ENCODE results near the gene MTARC1.
A peak's percentile ranks its signal among the peaks of the same experiment; 100 is the strongest.

Gene MTARC1

DNA sequence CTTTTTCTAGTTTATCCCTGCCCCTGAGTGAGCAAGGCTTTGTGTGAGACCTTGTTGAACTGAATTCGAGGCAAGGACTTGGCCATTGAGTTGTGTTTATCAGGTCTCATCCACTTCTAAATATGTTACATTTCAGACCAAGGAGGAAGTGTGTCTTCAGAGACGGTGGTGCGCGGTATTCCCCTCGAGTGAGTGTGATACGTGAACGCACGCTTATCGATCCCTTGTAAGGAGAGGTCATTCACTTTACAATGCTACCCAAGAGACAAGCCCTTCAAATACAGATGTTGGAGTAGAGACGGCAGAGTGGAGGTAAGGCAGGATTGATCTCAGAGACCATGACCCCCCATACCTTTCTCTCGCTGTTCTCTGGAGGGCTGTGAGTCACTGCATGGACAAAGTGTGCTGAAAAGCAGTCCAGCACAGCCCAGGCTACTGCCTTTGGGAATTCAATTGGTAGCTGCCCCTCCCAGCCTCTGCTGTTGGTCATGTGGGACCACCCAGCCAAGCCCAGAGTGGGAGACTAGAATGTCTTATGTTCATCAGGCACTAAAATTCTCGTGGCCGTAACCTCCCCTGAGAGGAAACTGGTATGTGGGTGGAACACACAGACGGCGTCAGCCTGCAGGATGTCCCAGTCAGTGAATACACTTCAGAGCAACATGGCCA, 16.3 kb upstream of the MTARC1 start:
- H3K4ac ChIP-seq (ENCODE audit: low read depth, low read length): no peak overlapping the region
- H3K4me1 ChIP-seq (ENCODE audit: control insufficient read depth, low read depth, low read length): no peaks in the 10 kb centered on the region
- no peaks in the 10 kb centered on the region for H3K27me3 ChIP-seq (ENCODE audit: insufficient read depth, low read length, poor library complexity)
- no peaks in the 10 kb centered on the region for H3K36me3 ChIP-seq (ENCODE audit: control insufficient read depth, insufficient read depth, low read length)
- H3K27ac ChIP-seq (ENCODE audit: low read depth, low read length): no peak overlapping the region
- no peak overlapping the region for H2BK15ac ChIP-seq (replicated peaks; ENCODE audit: low read depth)
- no peak overlapping the region for H3K56ac ChIP-seq (ENCODE audit: low read length)
- no peak overlapping the region for H3K4me2 ChIP-seq (ENCODE audit: low read length)
- H2BK120ac ChIP-seq (ENCODE audit: low read depth, low read length): no peak overlapping the region
- H4K8ac ChIP-seq (ENCODE audit: low read depth, low read length): no peak overlapping the region
- H3K79me2 ChIP-seq (ENCODE audit: control insufficient read depth, insufficient read depth, low read length): no peaks in the 10 kb centered on the region
- no peak overlapping the region for H4K5ac ChIP-seq (ENCODE audit: low read length)
- DNase-seq: no peak
- H3K79me1 ChIP-seq (ENCODE audit: low read length): no peaks in the 10 kb centered on the region
- no peak overlapping the region for H3K9ac ChIP-seq (ENCODE audit: low read length)
- H3K23ac ChIP-seq (ENCODE audit: low read length): no peak overlapping the region
- H3K18ac ChIP-seq (ENCODE audit: low read length): no peak overlapping the region
- H2BK5ac ChIP-seq (ENCODE audit: low read length): no peak overlapping the region
- H3K4me3 ChIP-seq (ENCODE audit: low read length): no peak overlapping the region
- H2AK5ac ChIP-seq (ENCODE audit: low read length): no peak overlapping the region
- no CpG with 5 or more reads among the region's 15 CpGs for WGBS (ENCODE audit: extremely low coverage, insufficient coverage, low lambda C conversion rate)

DNA sequence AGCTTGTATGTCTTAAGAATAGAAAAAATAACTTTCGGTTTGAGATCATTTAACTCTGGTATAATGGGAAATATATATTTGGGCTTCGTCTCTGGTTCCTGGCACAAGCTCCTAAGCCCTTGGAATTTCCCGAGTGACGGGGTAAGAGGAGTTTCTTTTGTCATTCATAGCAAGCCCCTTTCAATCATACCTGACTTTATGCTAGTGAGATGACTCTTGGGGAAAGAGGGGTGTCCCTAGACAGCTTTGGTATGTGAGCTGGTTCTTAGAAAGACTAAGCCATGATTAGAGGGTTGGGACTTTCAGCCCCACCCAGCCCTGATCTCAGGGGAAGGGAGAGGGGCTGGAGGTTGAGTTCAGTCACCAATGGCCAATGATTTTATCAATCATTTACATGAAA, 13.9 kb upstream of the MTARC1 start:
- H3K79me1 ChIP-seq (ENCODE audit: low read length): no peaks in the 10 kb centered on the region
- H3K36me3 ChIP-seq (ENCODE audit: control insufficient read depth, insufficient read depth, low read length): no peaks in the 10 kb centered on the region
- H4K8ac ChIP-seq (ENCODE audit: low read depth, low read length): no peak overlapping the region
- H3K4me3 ChIP-seq (ENCODE audit: low read length): no peak overlapping the region
- no peak overlapping the region for H3K4ac ChIP-seq (ENCODE audit: low read depth, low read length)
- H2BK120ac ChIP-seq (ENCODE audit: low read depth, low read length): no peak overlapping the region
- no peak overlapping the region for H3K23ac ChIP-seq (ENCODE audit: low read length)
- no peak overlapping the region for H3K9ac ChIP-seq (ENCODE audit: low read length)
- no peaks in the 10 kb centered on the region for H3K4me1 ChIP-seq (ENCODE audit: control insufficient read depth, low read depth, low read length)
- no peak overlapping the region for H3K27ac ChIP-seq (ENCODE audit: low read depth, low read length)
- no peak for DNase-seq
- H3K56ac ChIP-seq (ENCODE audit: low read length): no peak overlapping the region
- no peak overlapping the region for H2BK5ac ChIP-seq (ENCODE audit: low read length)
- no peak overlapping the region for H2AK5ac ChIP-seq (ENCODE audit: low read length)
- no peak overlapping the region for H3K18ac ChIP-seq (ENCODE audit: low read length)
- WGBS (ENCODE audit: extremely low coverage, insufficient coverage, low lambda C conversion rate): no CpG with 5 or more reads among the region's 4 CpGs
- H2BK15ac ChIP-seq (replicated peaks; ENCODE audit: low read depth): no peak overlapping the region
- no peak overlapping the region for H3K4me2 ChIP-seq (ENCODE audit: low read length)
- no peaks in the 10 kb centered on the region for H3K27me3 ChIP-seq (ENCODE audit: insufficient read depth, low read length, poor library complexity)
- no peak overlapping the region for H4K5ac ChIP-seq (ENCODE audit: low read length)
- H3K79me2 ChIP-seq (ENCODE audit: control insufficient read depth, insufficient read depth, low read length): no peaks in the 10 kb centered on the region

DNA sequence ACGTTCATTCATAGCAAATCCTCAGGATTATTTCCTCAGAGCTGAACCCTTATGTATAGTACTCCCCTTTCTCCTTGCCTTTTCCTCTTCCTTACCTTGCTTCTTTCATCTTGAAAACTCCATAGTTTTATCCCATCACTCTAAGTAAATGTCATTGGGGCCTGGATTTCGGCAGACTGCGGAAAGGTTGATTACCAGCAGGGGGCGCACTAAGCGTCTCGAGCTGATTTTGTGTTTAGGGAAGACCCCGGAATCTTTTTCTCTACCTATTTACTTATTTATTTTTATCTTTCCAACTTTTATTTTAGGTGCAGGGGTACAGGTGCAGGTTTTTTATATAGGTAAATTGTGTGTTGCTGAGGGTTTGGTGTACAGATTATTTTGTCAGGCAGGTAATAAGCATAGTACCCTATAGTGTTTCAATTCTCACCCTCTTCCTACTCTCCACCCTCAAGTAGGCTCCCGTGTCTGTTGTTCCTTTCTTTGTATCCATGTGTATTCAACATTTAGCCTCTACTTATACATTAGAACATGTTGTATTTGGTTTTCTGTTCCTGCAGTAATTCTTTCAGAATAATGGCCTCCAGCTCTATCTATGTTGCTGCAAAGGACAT, 11.4 kb upstream of the MTARC1 start:
- Histone ChIP-seq H3K4me2 (ENCODE audit: low read length) (no peak overlapping the region), H3K4me1 (ENCODE audit: control insufficient read depth, low read depth, low read length) (no peaks in the 10 kb centered on the region), H3K56ac (ENCODE audit: low read length) (no peak overlapping the region), H3K9ac (ENCODE audit: low read length) (no peak overlapping the region), H2BK120ac (ENCODE audit: low read depth, low read length) (no peak overlapping the region), H3K27me3 (ENCODE audit: insufficient read depth, low read length, poor library complexity) (no peaks in the 10 kb centered on the region), H3K18ac (ENCODE audit: low read length) (no peak overlapping the region), H3K79me2 (ENCODE audit: control insufficient read depth, insufficient read depth, low read length) (no peaks in the 10 kb centered on the region), H3K27ac (ENCODE audit: low read depth, low read length) (no peak overlapping the region), H3K4me3 (ENCODE audit: low read length) (no peak overlapping the region), H3K4ac (ENCODE audit: low read depth, low read length) (no peak overlapping the region), H2BK15ac (replicated peaks; ENCODE audit: low read depth) (no peak overlapping the region), H2BK5ac (ENCODE audit: low read length) (no peak overlapping the region), H3K79me1 (ENCODE audit: low read length) (no peaks in the 10 kb centered on the region), H3K36me3 (ENCODE audit: control insufficient read depth, insufficient read depth, low read length) (no peaks in the 10 kb centered on the region), H2AK5ac (ENCODE audit: low read length) (no peak overlapping the region), H4K8ac (ENCODE audit: low read depth, low read length) (no peak overlapping the region), H4K5ac (ENCODE audit: low read length) (no peak overlapping the region), H3K23ac (ENCODE audit: low read length) (no peak overlapping the region)
- WGBS (ENCODE audit: extremely low coverage, insufficient coverage, low lambda C conversion rate): no CpG with 5 or more reads among the region's 8 CpGs
- DNase-seq: no peak

DNA sequence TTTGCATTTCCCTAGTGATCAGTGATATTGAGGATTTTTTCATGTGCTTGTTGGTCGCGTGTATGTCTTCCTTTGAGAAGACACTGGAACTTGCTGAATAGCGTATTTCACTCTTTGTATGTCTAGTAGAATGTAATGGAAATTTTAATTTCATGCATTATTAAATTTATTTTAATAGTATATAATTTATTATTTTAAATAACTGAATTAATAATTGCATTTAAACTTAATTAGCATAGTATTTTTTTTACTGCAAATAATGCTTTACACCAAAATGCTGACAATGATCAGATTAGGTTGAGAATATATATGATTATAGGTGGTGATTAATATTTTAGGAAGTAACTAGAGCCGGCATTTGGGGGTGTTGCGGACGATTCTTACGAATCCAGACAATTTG, 10.5 kb upstream of the MTARC1 start:
- Histone ChIP-seq H3K4me2 (ENCODE audit: low read length) (no peak overlapping the region), H3K27me3 (ENCODE audit: insufficient read depth, low read length, poor library complexity) (no peaks in the 10 kb centered on the region), H2BK5ac (ENCODE audit: low read length) (no peak overlapping the region), H2BK15ac (replicated peaks; ENCODE audit: low read depth) (no peak overlapping the region), H3K18ac (ENCODE audit: low read length) (no peak overlapping the region), H3K56ac (ENCODE audit: low read length) (no peak overlapping the region), H3K27ac (ENCODE audit: low read depth, low read length) (no peak overlapping the region), H2AK5ac (ENCODE audit: low read length) (no peak overlapping the region), H4K8ac (ENCODE audit: low read depth, low read length) (no peak overlapping the region), H4K5ac (ENCODE audit: low read length) (no peak overlapping the region), H3K4ac (ENCODE audit: low read depth, low read length) (no peak overlapping the region), H3K23ac (ENCODE audit: low read length) (no peak overlapping the region), H3K4me3 (ENCODE audit: low read length) (no peak overlapping the region), H3K79me2 (ENCODE audit: control insufficient read depth, insufficient read depth, low read length) (no peaks in the 10 kb centered on the region), H3K4me1 (ENCODE audit: control insufficient read depth, low read depth, low read length) (no peaks in the 10 kb centered on the region), H3K36me3 (ENCODE audit: control insufficient read depth, insufficient read depth, low read length) (no peaks in the 10 kb centered on the region), H2BK120ac (ENCODE audit: low read depth, low read length) (no peak overlapping the region), H3K79me1 (ENCODE audit: low read length) (no peaks in the 10 kb centered on the region), H3K9ac (ENCODE audit: low read length) (no peak overlapping the region)
- WGBS (ENCODE audit: extremely low coverage, insufficient coverage, low lambda C conversion rate): no CpG with 5 or more reads among the region's 7 CpGs
- DNase-seq: no peak

DNA sequence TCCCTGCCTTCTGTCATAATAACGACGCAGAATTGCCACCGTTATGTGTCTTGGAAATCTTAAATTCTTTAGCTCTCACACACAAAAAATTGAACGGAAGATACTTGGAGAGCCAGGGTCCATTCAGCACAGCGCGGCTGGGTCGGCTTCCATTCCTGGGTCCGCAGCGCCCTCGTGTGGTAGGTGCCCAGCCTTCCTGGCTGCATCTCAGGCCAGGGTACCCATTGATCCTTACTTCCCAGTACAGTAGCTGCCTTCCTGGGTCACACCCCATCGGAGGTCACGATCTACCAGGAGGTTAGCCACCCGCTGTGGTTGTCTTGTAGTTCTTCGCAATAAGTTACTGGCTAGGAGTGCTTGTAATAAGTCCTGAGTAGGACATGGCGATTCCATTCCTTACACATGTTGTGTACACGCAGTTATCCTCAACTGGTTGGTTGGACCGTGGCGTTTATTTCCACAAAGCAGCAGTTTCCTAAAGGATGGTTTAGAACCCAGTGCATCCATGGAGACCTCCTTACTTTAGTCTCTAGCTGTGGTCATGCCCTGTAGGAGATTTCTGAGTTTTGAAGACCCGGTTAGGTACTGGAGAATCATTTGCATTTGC, 9.9 kb upstream of the MTARC1 start:
- Histone ChIP-seq H3K23ac (ENCODE audit: low read length) (no peak overlapping the region), H2BK120ac (ENCODE audit: low read depth, low read length) (no peak overlapping the region), H3K4ac (ENCODE audit: low read depth, low read length) (no peak overlapping the region), H3K9ac (ENCODE audit: low read length) (no peak overlapping the region), H4K8ac (ENCODE audit: low read depth, low read length) (no peak overlapping the region), H3K27ac (ENCODE audit: low read depth, low read length) (no peak overlapping the region), H3K36me3 (ENCODE audit: control insufficient read depth, insufficient read depth, low read length) (no peaks in the 10 kb centered on the region), H3K56ac (ENCODE audit: low read length) (no peak overlapping the region), H3K4me3 (ENCODE audit: low read length) (no peak overlapping the region), H2BK5ac (ENCODE audit: low read length) (no peak overlapping the region), H4K5ac (ENCODE audit: low read length) (no peak overlapping the region), H3K27me3 (ENCODE audit: insufficient read depth, low read length, poor library complexity) (no peaks in the 10 kb centered on the region), H3K4me2 (ENCODE audit: low read length) (no peak overlapping the region), H2BK15ac (replicated peaks; ENCODE audit: low read depth) (no peak overlapping the region), H3K79me1 (ENCODE audit: low read length) (no peaks in the 10 kb centered on the region), H2AK5ac (ENCODE audit: low read length) (no peak overlapping the region), H3K4me1 (ENCODE audit: control insufficient read depth, low read depth, low read length) (no peaks in the 10 kb centered on the region), H3K18ac (ENCODE audit: low read length) (no peak overlapping the region), H3K79me2 (ENCODE audit: control insufficient read depth, insufficient read depth, low read length) (no peaks in the 10 kb centered on the region)
- WGBS (ENCODE audit: extremely low coverage, insufficient coverage, low lambda C conversion rate): no CpG with 5 or more reads among the region's 19 CpGs
- peak; percentile 53 for DNase-seq
